ENCODE data around the gene HMX1. TPM values are rescaled to one million over a fixed set of nuclear protein-coding genes. Genes with fewer than 3 reads are reported as not detected.

Gene HMX1
- total and polyA plus RNA-seq, 2 experiments from 2014 or later, result 0.69 TPM; not detected in 1

GRCh38 chr4:8877780-8878040 is 6.1 kb upstream of the HMX1 start:
- H3K36me3 ChIP-seq (ENCODE audit: insufficient read depth), result no peaks in the 10 kb centered on the region
- H3K27ac ChIP-seq (ENCODE audit: low read depth), result no peak overlapping the region
- H3K4me3 Mint-ChIP-seq, result no peak overlapping the region; the same call in 2 of the 3 replicates
- H3K4me1 Mint-ChIP-seq, result peaks cover 16% of the 10 kb centered on the region
- H3K4me1 ChIP-seq (ENCODE audit: insufficient read depth), result peaks cover 17% of the 10 kb centered on the region
- DNase-seq (ENCODE audit: low spot score) (peak; percentile 32), ATAC-seq (peak; percentile 16)
- no peaks in the 10 kb centered on the region; the same call in 2 of the 3 replicates for H3K36me3 Mint-ChIP-seq (ENCODE audit: low read depth)
- TF ChIP-seq CTCF (conservative IDR thresholded peaks at IDR 0.05; ENCODE audit: low read depth in 2 of 2) (no peak), POLR2AphosphoS5 (IDR thresholded peaks at IDR 0.05; ENCODE audit: low read depth) (no peak)
- peaks cover 94% of the 10 kb centered on the region for H3K27me3 ChIP-seq (ENCODE audit: insufficient read depth)
- H3K79me2 ChIP-seq (replicated peaks; ENCODE audit: insufficient read depth), result no peaks in the 10 kb centered on the region
- H3K9me2 ChIP-seq (ENCODE audit: insufficient read depth), result no peaks in the 10 kb centered on the region
- peak overlapping the region; percentile 74 for H3K4me2 ChIP-seq
- H3F3A ChIP-seq (replicated peaks; ENCODE audit: low read depth), result 0 out of 2 replicates have a peak, but pooled peaks cover 5% of the 10 kb centered on the region
- peaks cover 22% of the 10 kb centered on the region for H4K20me1 ChIP-seq (replicated peaks; ENCODE audit: insufficient read depth)
- no peak overlapping the region for H3K27ac Mint-ChIP-seq
- H2AFZ ChIP-seq, result no peak overlapping the region
- H3K9me3 Mint-ChIP-seq, result no peaks in the 10 kb centered on the region
- peak overlapping the region; percentile 44 for H3K4me3 ChIP-seq
- peaks cover 94% of the 10 kb centered on the region for H3K27me3 Mint-ChIP-seq (ENCODE audit: insufficient read depth, low read depth, poor library complexity)

- no peaks in the 10 kb centered on the region for H3K9me2 ChIP-seq (ENCODE audit: insufficient read depth)
- peak; percentile 3; the same call in 2 of the 3 replicates for ATAC-seq
- Mint-ChIP-seq H3K4me3 (peak overlapping the region; percentile 30; the same call in 1 of the 3 replicates), H3K4me1 (peaks cover 14% of the 10 kb centered on the region), H3K27me3 (ENCODE audit: insufficient read depth, low read depth, poor library complexity) (peaks cover 97% of the 10 kb centered on the region), H3K9me3 (no peaks in the 10 kb centered on the region), H3K27ac (no peak overlapping the region), H3K36me3 (ENCODE audit: low read depth) (no peaks in the 10 kb centered on the region; the same call in 2 of the 3 replicates)
- H3F3A ChIP-seq (replicated peaks; ENCODE audit: low read depth), result 0 out of 2 replicates have a peak, but pooled peaks cover 8% of the 10 kb centered on the region
- H2AFZ ChIP-seq, result no peak overlapping the region
- no peaks in the 10 kb centered on the region for H3K79me2 ChIP-seq (replicated peaks; ENCODE audit: insufficient read depth)
- DNase-seq (ENCODE audit: low spot score), result peak; percentile 61
- H3K4me1 ChIP-seq (ENCODE audit: insufficient read depth), result peaks cover 22% of the 10 kb centered on the region
- TF ChIP-seq NANOG (IDR thresholded peaks at IDR 0.05; ENCODE audit: borderline replicate concordance) (no peak), EZH2 (IDR thresholded peaks at IDR 0.05; ENCODE audit: low read depth, unreplicated experiment) (peak; percentile 93)
- H3K27ac ChIP-seq (ENCODE audit: low read depth), result no peak overlapping the region
- H3K4me3 ChIP-seq, result peak overlapping the region; percentile 44
- H3K36me3 ChIP-seq (ENCODE audit: insufficient read depth), result no peaks in the 10 kb centered on the region
- peaks cover 94% of the 10 kb centered on the region for H3K27me3 ChIP-seq (ENCODE audit: insufficient read depth)
- peak overlapping the region; percentile 74 for H3K4me2 ChIP-seq
- peaks cover 27% of the 10 kb centered on the region for H4K20me1 ChIP-seq (replicated peaks; ENCODE audit: insufficient read depth)
These were observed 5.5 kb upstream of the HMX1 start for GRCh38 chr4:8876982-8877779.

GRCh38 chr4:8874896-8875680 is 3.4 kb upstream of the HMX1 start:
- DNase-seq (ENCODE audit: low spot score) (no peak), ATAC-seq (no peak)
- TF ChIP-seq EZH2 (IDR thresholded peaks at IDR 0.05; ENCODE audit: low read depth, unreplicated experiment), result peak; percentile 76
- no peak for TF ChIP-seq ZNF331 (CRISPR knock-in tag; IDR thresholded peaks at IDR 0.05; ENCODE audit: low read depth)
- peak; percentile 57 for TF ChIP-seq EZH2phosphoT487 (IDR thresholded peaks at IDR 0.05; ENCODE audit: unreplicated experiment)
- no peak overlapping the region for H3K27ac Mint-ChIP-seq
- Histone ChIP-seq H3K4me1 (ENCODE audit: insufficient read depth) (peaks cover 29% of the 10 kb centered on the region), H3K4me3 (no peak overlapping the region), H3K9me2 (ENCODE audit: insufficient read depth) (no peaks in the 10 kb centered on the region), H3F3A (replicated peaks; ENCODE audit: low read depth) (0 out of 2 replicates have a peak, but pooled peaks cover 8% of the 10 kb centered on the region), H3K4me2 (no peak overlapping the region), H3K27me3 (ENCODE audit: insufficient read depth) (peaks cover 97% of the 10 kb centered on the region), H3K36me3 (ENCODE audit: insufficient read depth) (no peaks in the 10 kb centered on the region), H4K20me1 (replicated peaks; ENCODE audit: insufficient read depth) (peaks cover 30% of the 10 kb centered on the region), H2AFZ (no peak overlapping the region), H3K79me2 (replicated peaks; ENCODE audit: insufficient read depth) (no peaks in the 10 kb centered on the region), H3K27ac (ENCODE audit: low read depth) (no peak overlapping the region)
- H3K4me1 Mint-ChIP-seq, result peaks cover 22% of the 10 kb centered on the region
- H3K9me3 Mint-ChIP-seq, result no peaks in the 10 kb centered on the region; the same call in 2 of the 3 replicates
- H3K36me3 Mint-ChIP-seq (ENCODE audit: low read depth), result no peaks in the 10 kb centered on the region; the same call in 2 of the 3 replicates
- peaks cover 91% of the 10 kb centered on the region for H3K27me3 Mint-ChIP-seq (ENCODE audit: insufficient read depth, low read depth, poor library complexity)
- no peak overlapping the region; the same call in 2 of the 3 replicates for H3K4me3 Mint-ChIP-seq
